ENCODE data around the gene PDCD10. TPM values are rescaled to one million over a fixed set of nuclear protein-coding genes. Genes with fewer than 3 reads are reported as not detected.

PDCD10 gene
- total RNA-seq, 1 donor from 2014 or later, result 74.6 TPM

DNA sequence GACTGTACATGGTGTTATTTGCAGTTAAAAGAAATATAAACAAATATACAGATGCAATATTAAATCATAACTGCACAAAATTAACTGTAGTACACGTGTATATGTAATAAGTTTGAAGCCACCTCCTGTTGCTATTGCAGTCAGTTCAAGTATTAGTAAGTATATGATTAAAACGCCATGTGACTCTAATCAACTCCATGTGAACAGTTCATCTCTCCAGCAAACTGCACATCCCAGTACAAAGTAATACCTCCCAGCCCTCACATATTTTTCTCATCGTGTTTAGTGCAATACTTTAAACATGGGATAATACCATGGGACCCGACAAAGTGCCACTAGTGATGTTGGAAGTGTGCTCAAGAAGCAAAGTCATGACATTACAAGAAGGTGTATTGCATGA is 34.6 kb downstream of the PDCD10 start:
- H3K36me3 Mint-ChIP-seq (ENCODE audit: low read depth, unreplicated experiment), result peaks cover 10% of the 10 kb centered on the region
- no peak for DNase-seq (ENCODE audit: low spot score)
- H3K27ac Mint-ChIP-seq (ENCODE audit: unreplicated experiment), result no peak overlapping the region
- H3K4me3 Mint-ChIP-seq (ENCODE audit: unreplicated experiment), result no peak overlapping the region
- H3K4me1 Mint-ChIP-seq (ENCODE audit: unreplicated experiment), result no peaks in the 10 kb centered on the region
- TF ChIP-seq, protein P1, sequence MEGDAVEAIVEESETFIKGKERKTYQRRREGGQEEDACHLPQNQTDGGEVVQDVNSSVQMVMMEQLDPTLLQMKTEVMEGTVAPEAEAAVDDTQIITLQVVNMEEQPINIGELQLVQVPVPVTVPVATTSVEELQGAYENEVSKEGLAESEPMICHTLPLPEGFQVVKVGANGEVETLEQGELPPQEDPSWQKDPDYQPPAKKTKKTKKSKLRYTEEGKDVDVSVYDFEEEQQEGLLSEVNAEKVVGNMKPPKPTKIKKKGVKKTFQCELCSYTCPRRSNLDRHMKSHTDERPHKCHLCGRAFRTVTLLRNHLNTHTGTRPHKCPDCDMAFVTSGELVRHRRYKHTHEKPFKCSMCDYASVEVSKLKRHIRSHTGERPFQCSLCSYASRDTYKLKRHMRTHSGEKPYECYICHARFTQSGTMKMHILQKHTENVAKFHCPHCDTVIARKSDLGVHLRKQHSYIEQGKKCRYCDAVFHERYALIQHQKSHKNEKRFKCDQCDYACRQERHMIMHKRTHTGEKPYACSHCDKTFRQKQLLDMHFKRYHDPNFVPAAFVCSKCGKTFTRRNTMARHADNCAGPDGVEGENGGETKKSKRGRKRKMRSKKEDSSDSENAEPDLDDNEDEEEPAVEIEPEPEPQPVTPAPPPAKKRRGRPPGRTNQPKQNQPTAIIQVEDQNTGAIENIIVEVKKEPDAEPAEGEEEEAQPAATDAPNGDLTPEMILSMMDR (IDR thresholded peaks at IDR 0.05; ENCODE audit: unreplicated experiment), result no peak
- H3K27me3 Mint-ChIP-seq (ENCODE audit: unreplicated experiment), result no peaks in the 10 kb centered on the region
- H3K9me3 Mint-ChIP-seq (ENCODE audit: unreplicated experiment), result no peaks in the 10 kb centered on the region

DNA sequence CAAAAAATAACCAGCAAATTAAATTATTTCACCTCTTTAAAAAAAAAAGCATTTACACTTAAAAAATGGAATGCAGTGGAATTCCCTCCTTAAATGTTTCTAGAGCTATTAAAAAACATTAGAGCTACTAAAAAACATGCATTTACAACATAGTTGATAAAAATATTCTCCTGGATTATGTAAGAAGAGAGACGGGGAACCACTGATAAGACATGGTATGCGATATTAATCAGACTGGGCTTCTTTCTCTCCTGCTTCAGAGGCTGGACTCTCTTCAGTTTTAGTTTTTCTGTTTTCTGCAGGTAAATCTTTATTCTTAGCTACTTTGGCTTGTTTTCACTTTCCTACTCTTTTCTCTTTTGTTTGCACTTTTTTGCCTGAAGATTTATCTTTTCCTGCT is 40.6 kb downstream of the PDCD10 start:
- no peaks in the 10 kb centered on the region for H3K27me3 Mint-ChIP-seq (ENCODE audit: unreplicated experiment)
- no peak for DNase-seq (ENCODE audit: low spot score)
- H3K9me3 Mint-ChIP-seq (ENCODE audit: unreplicated experiment), result no peaks in the 10 kb centered on the region
- TF ChIP-seq, protein P1 (IDR thresholded peaks at IDR 0.05; ENCODE audit: unreplicated experiment), result no peak
- no peak overlapping the region for H3K27ac Mint-ChIP-seq (ENCODE audit: unreplicated experiment)
- no peak overlapping the region for H3K4me3 Mint-ChIP-seq (ENCODE audit: unreplicated experiment)
- peaks cover 17% of the 10 kb centered on the region for H3K36me3 Mint-ChIP-seq (ENCODE audit: low read depth, unreplicated experiment)
- no peaks in the 10 kb centered on the region for H3K4me1 Mint-ChIP-seq (ENCODE audit: unreplicated experiment)

DNA sequence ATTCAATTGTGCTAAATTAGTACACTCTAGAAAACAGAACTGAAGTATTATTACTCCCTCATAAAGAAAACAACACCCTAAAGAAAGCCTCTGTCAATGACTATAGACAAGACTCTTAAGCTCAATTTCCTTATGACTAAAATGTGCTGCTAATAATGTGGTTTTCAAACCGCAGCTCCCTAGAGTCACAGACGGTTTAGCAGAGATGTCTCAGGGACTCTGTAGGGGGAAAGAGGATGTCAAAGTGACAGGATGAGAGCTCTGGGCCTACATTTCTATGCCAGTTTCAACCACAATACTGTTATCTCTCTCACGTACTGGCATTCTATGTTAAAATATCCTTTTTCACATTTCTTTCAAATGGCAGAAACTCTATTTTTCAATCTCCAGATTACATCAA is 43.3 kb downstream of the PDCD10 start:
- peaks cover 17% of the 10 kb centered on the region for H3K36me3 Mint-ChIP-seq (ENCODE audit: low read depth, unreplicated experiment)
- no peaks in the 10 kb centered on the region for H3K27me3 Mint-ChIP-seq (ENCODE audit: unreplicated experiment)
- DNase-seq (ENCODE audit: low spot score), result no peak
- H3K9me3 Mint-ChIP-seq (ENCODE audit: unreplicated experiment), result no peaks in the 10 kb centered on the region
- H3K4me3 Mint-ChIP-seq (ENCODE audit: unreplicated experiment), result no peak overlapping the region
- TF ChIP-seq, protein P1 (IDR thresholded peaks at IDR 0.05; ENCODE audit: unreplicated experiment), result no peak
- no peaks in the 10 kb centered on the region for H3K4me1 Mint-ChIP-seq (ENCODE audit: unreplicated experiment)
- no peak overlapping the region for H3K27ac Mint-ChIP-seq (ENCODE audit: unreplicated experiment)

DNA sequence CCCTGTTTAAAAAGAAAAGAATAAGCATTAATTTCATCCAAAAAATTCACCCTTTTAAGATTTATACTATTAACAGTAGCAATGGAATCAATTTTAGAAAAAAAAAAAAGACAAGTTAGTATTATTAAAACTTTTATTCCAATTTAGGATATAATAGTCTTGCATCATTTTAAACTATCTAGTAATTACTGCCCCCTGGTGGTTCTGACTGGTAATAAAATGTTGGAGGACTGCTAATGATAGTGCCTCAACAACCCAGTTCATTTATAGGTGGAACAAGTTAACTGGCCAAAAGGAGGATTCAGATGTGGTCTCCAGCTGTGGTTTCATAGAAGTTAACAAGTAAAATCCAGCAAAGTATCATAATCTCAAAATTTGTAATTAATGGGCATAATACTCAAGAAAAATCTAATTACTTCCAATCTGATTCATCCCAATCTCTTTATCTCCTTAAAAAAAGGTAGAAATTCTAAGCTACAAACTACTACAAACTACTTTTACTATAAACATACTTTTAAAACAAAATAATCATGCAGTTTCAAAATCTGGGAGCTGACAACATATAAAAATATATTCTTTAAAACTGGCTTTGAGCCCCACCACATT is 50.2 kb downstream of the PDCD10 start:
- Mint-ChIP-seq H3K4me1 (ENCODE audit: unreplicated experiment) (no peaks in the 10 kb centered on the region), H3K9me3 (ENCODE audit: unreplicated experiment) (no peaks in the 10 kb centered on the region), H3K4me3 (ENCODE audit: unreplicated experiment) (no peak overlapping the region), H3K36me3 (ENCODE audit: low read depth, unreplicated experiment) (peaks cover 7% of the 10 kb centered on the region), H3K27me3 (ENCODE audit: unreplicated experiment) (no peaks in the 10 kb centered on the region), H3K27ac (ENCODE audit: unreplicated experiment) (no peak overlapping the region)
- TF ChIP-seq, protein P1 (IDR thresholded peaks at IDR 0.05; ENCODE audit: unreplicated experiment), result peak; percentile 97
- peak; percentile 73 for DNase-seq (ENCODE audit: low spot score)

DNA sequence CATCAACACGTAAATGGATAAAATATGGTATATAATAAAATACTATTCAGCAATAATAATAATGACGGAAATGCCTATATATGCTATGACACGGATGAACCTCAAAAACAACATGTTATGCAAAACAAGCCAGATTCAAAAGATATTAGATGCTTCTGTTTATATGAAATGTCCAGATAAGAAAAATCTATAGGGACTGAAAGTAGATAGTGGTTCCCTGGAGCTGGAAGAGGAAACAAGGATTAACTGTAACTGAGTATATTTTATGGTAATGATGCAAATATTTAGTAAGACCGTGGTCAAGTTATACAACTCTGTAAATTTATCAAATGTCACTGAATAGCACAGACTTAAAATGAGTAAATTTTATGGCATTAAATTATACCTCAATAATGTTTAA is 55.2 kb downstream of the PDCD10 start:
- no peaks in the 10 kb centered on the region for H3K27me3 Mint-ChIP-seq (ENCODE audit: unreplicated experiment)
- DNase-seq (ENCODE audit: low spot score), result no peak
- TF ChIP-seq, protein P1 (IDR thresholded peaks at IDR 0.05; ENCODE audit: unreplicated experiment), result no peak
- H3K36me3 Mint-ChIP-seq (ENCODE audit: low read depth, unreplicated experiment), result peaks cover 35% of the 10 kb centered on the region
- no peak overlapping the region for H3K4me3 Mint-ChIP-seq (ENCODE audit: unreplicated experiment)
- H3K9me3 Mint-ChIP-seq (ENCODE audit: unreplicated experiment), result peaks cover 9% of the 10 kb centered on the region
- no peaks in the 10 kb centered on the region for H3K4me1 Mint-ChIP-seq (ENCODE audit: unreplicated experiment)
- H3K27ac Mint-ChIP-seq (ENCODE audit: unreplicated experiment), result no peak overlapping the region

Data from endothelial cell (in vitro differentiated cells).